ENCODE measurements around the gene SFT2D3. TPM values are rescaled to one million over a fixed set of nuclear protein-coding genes. Genes with fewer than 3 reads are reported as not detected.

The SFT2D3 gene
- total and polyA plus RNA-seq, 2 experiments from 2014 or later: 1.6 to 10.7 TPM

DNA sequence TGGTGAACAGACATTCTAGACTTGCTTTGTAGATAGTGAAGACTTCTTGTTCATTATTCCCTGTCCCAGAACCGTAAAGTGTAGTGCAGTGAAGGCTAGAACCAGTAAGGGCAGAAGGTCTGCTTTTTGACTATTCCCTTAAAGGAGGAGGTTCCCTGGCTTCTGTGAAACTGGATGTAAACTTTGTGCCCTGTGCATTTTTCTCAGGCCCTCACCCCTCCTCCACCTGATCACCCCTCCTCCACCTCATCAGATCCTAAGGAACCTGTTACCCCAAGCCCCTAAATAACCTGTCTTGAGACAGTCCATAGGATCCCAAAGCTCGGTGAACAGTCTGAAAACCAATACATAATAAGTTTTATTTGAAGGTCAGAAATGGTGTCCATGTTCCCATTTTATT is 33.7 kb downstream of the SFT2D3 start:
- peaks cover 9% of the 10 kb centered on the region for H3K79me2 ChIP-seq
- peaks cover 29% of the 10 kb centered on the region for H3K4me1 ChIP-seq (ENCODE audit: insufficient read depth)
- H3K27ac ChIP-seq: peak overlapping the region; percentile 63
- DNase-seq (ENCODE audit: low spot score): no peak
- no peaks in the 10 kb centered on the region for H4K20me1 ChIP-seq (ENCODE audit: insufficient read depth, poor library complexity, severe bottlenecking)
- peak overlapping the region; percentile 61 for H3K4me2 ChIP-seq
- WGBS (ENCODE audit: low lambda C conversion rate, missing lambda C conversion rate): 72% methylated on average over 2 of the region's 2 CpGs
- no peak overlapping the region for H2AFZ ChIP-seq
- TF ChIP-seq, protein P1, sequence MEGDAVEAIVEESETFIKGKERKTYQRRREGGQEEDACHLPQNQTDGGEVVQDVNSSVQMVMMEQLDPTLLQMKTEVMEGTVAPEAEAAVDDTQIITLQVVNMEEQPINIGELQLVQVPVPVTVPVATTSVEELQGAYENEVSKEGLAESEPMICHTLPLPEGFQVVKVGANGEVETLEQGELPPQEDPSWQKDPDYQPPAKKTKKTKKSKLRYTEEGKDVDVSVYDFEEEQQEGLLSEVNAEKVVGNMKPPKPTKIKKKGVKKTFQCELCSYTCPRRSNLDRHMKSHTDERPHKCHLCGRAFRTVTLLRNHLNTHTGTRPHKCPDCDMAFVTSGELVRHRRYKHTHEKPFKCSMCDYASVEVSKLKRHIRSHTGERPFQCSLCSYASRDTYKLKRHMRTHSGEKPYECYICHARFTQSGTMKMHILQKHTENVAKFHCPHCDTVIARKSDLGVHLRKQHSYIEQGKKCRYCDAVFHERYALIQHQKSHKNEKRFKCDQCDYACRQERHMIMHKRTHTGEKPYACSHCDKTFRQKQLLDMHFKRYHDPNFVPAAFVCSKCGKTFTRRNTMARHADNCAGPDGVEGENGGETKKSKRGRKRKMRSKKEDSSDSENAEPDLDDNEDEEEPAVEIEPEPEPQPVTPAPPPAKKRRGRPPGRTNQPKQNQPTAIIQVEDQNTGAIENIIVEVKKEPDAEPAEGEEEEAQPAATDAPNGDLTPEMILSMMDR (IDR thresholded peaks at IDR 0.05; ENCODE audit: poor library complexity): no peak
- no peak for TF ChIP-seq EZH2phosphoT487 (IDR thresholded peaks at IDR 0.05; ENCODE audit: low read depth, severe bottlenecking, unreplicated experiment)
- no peak for TF ChIP-seq EZH2 (IDR thresholded peaks at IDR 0.05; ENCODE audit: borderline replicate concordance)
- no peaks in the 10 kb centered on the region for H3K27me3 ChIP-seq
- H3K4me3 ChIP-seq: no peak overlapping the region
- H3K9me3 ChIP-seq (ENCODE audit: low read depth): no peaks in the 10 kb centered on the region
- H3K36me3 ChIP-seq (replicated peaks; ENCODE audit: insufficient read depth, low read depth): no peaks in the 10 kb centered on the region
- H3K9me2 ChIP-seq (replicated peaks; ENCODE audit: insufficient read depth): no peaks in the 10 kb centered on the region

DNA sequence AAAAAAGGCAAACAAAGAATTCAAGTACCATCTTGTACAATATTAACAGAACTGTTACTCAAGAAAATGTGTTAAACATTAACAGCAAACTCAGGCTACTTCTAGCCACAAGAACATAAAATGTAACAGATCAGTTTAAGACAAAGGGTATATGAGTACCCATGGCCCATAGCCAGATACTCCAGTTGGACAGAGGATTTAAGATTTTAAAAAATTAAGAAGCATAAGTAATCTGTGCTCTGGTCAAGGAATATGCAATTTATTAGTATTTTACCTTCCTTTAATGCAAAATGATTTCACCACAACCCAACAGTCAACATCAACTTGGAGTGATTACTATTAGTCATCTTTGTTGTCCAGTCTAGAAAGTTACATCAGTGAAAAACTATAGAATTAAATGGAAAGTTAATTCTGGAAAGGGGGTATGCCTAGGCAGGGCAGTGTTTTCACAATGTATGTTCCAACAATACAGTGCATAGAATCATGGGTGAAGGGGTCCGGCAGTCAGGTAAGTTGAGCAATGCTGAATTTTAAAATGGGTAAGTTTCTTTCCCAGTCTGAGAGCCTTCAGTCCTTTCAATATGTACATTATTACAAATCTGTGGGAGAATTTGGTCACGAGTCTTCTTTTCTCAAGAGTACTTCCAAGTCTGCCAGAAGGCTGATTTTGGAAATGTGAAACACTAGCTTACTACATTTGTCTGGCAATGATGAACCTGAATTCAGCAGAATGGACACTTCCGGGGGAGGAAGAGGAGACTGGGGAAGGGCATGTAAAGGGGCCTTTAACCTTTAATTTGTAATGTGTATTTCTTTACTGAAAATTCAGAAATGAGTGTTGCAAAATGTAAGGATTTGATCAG is 34.5 kb downstream of the SFT2D3 start:
- TF ChIP-seq, protein P1 (IDR thresholded peaks at IDR 0.05; ENCODE audit: poor library complexity): no peak
- TF ChIP-seq EZH2phosphoT487 (IDR thresholded peaks at IDR 0.05; ENCODE audit: low read depth, severe bottlenecking, unreplicated experiment): no peak
- TF ChIP-seq EZH2 (IDR thresholded peaks at IDR 0.05; ENCODE audit: borderline replicate concordance): no peak
- H4K20me1 ChIP-seq (ENCODE audit: insufficient read depth, poor library complexity, severe bottlenecking): no peaks in the 10 kb centered on the region

DNA sequence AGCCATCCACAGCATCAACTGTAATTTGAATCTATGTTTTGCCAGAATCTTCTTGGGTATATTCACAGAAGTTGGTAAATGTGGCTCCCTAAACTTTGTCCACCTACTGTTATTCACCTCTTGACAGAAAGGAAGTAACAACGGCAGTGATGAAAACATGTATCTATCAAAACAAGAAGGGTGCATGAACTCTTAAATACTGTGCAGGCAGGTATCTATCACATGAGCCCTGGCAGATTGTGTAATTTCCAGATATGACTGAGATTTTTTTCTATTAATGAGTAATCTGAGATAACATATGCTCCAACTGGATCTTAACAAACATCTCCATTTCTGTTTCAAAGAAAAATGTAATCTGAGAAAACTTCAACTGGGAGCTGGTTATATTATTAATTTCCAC is 36.6 kb downstream of the SFT2D3 start:
- TF ChIP-seq EZH2phosphoT487 (IDR thresholded peaks at IDR 0.05; ENCODE audit: low read depth, severe bottlenecking, unreplicated experiment) (no peak), EZH2 (IDR thresholded peaks at IDR 0.05; ENCODE audit: borderline replicate concordance) (no peak)
- TF ChIP-seq, protein P1 (IDR thresholded peaks at IDR 0.05; ENCODE audit: poor library complexity): no peak
- Histone ChIP-seq H3K9me2 (replicated peaks; ENCODE audit: insufficient read depth) (no peaks in the 10 kb centered on the region), H3K36me3 (replicated peaks; ENCODE audit: insufficient read depth, low read depth) (no peaks in the 10 kb centered on the region), H2AFZ (no peak overlapping the region), H3K9me3 (ENCODE audit: low read depth) (no peaks in the 10 kb centered on the region), H3K27me3 (no peaks in the 10 kb centered on the region), H3K27ac (peak overlapping the region; percentile 47), H3K4me2 (no peak overlapping the region), H3K79me2 (peaks cover 9% of the 10 kb centered on the region), H3K4me1 (ENCODE audit: insufficient read depth) (peaks cover 29% of the 10 kb centered on the region), H4K20me1 (ENCODE audit: insufficient read depth, poor library complexity, severe bottlenecking) (no peaks in the 10 kb centered on the region), H3K4me3 (no peak overlapping the region)
- DNase-seq (ENCODE audit: low spot score): peak; percentile 18
- WGBS (ENCODE audit: low lambda C conversion rate, missing lambda C conversion rate): 80% methylated on average over 1 of the region's 1 CpG

More for the DNA sequence above, 34.5 kb downstream of the SFT2D3 start:
- no peaks in the 10 kb centered on the region for H3K36me3 ChIP-seq (replicated peaks; ENCODE audit: insufficient read depth, low read depth)
- peak overlapping the region; percentile 63 for H3K27ac ChIP-seq
- 85% methylated on average over 3 of the region's 3 CpGs for WGBS (ENCODE audit: low lambda C conversion rate, missing lambda C conversion rate)
- H2AFZ ChIP-seq: no peak overlapping the region
- peak overlapping the region; percentile 61 for H3K4me2 ChIP-seq
- no peak for DNase-seq (ENCODE audit: low spot score)
- H3K9me3 ChIP-seq (ENCODE audit: low read depth): no peaks in the 10 kb centered on the region
- no peak overlapping the region for H3K4me3 ChIP-seq
- H3K9me2 ChIP-seq (replicated peaks; ENCODE audit: insufficient read depth): no peaks in the 10 kb centered on the region
- H3K27me3 ChIP-seq: no peaks in the 10 kb centered on the region
- peaks cover 29% of the 10 kb centered on the region for H3K4me1 ChIP-seq (ENCODE audit: insufficient read depth)
- H3K79me2 ChIP-seq: peaks cover 9% of the 10 kb centered on the region
